Astrocyte (in vitro differentiated cells and primary cell): ENCODE results near the gene ZBTB12.
A peak's percentile ranks its signal among the peaks of the same experiment; 100 is the strongest.

ENCODE experiments used
- EZH2 ChIP-seq: IDR thresholded peaks from 2 replicates; pipeline ENCODE4 v1.6.1; 2012; ENCODE audit warnings: mild to moderate bottlenecking, low read length, inconsistent platforms; ENCODE audit not compliant: insufficient read depth
- TF ChIP-seq, protein P1 (sequence below): IDR thresholded peaks from 2 replicates; pipeline ENCODE4 v1.5.1; 2011; ENCODE audit warnings: low read depth, mild to moderate bottlenecking, inconsistent platforms, low read length, moderate library complexity; ENCODE audit not compliant: insufficient read depth

- TF ChIP-seq, protein P1, sequence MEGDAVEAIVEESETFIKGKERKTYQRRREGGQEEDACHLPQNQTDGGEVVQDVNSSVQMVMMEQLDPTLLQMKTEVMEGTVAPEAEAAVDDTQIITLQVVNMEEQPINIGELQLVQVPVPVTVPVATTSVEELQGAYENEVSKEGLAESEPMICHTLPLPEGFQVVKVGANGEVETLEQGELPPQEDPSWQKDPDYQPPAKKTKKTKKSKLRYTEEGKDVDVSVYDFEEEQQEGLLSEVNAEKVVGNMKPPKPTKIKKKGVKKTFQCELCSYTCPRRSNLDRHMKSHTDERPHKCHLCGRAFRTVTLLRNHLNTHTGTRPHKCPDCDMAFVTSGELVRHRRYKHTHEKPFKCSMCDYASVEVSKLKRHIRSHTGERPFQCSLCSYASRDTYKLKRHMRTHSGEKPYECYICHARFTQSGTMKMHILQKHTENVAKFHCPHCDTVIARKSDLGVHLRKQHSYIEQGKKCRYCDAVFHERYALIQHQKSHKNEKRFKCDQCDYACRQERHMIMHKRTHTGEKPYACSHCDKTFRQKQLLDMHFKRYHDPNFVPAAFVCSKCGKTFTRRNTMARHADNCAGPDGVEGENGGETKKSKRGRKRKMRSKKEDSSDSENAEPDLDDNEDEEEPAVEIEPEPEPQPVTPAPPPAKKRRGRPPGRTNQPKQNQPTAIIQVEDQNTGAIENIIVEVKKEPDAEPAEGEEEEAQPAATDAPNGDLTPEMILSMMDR: peak; percentile 45
- TF ChIP-seq EZH2: no peak
Observed at GRCh38 chr6:31888276-31889258, 13.3 kb downstream of the ZBTB12 start.
